K562 treated with DMSO at 1 percent for 12 hours (cell line): Measurements from ENCODE around the gene OR13D1. TPM values are rescaled to one million over a fixed set of nuclear protein-coding genes. Genes with fewer than 3 reads are reported as not detected.

Source experiments
- total RNA-seq: library from RNA; unstranded; fragments of 300-600 nt; gene quantifications from 2 replicates; pipeline ENCODE4 v1.2.3, GENCODE V29; 2022; ENCODE audit not compliant: insufficient read depth

Gene OR13D1, protein sequence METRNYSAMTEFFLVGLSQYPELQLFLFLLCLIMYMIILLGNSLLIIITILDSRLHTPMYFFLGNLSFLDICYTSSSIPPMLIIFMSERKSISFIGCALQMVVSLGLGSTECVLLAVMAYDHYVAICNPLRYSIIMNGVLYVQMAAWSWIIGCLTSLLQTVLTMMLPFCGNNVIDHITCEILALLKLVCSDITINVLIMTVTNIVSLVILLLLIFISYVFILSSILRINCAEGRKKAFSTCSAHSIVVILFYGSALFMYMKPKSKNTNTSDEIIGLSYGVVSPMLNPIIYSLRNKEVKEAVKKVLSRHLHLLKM
- not detected in 2 replicates for total RNA-seq

DNA sequence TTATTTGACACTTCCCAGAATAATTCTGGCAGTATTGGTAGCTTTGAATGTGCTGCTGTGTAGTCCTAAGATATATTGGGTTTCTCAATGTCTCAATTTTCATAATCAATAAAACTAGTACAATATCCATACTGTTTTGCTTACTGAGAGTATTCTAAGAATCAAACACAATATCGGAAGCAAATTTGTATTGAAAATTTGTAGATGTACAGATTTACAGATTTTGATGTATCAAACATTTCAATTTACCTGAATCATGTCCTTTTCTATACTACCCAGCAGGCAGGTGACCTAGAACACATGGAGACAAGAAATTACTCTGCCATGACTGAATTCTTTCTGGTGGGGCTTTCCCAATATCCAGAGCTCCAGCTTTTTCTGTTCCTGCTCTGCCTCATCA is at the start of gene OR13D1:
TSS of gene OR13D1 (plus strand) at position 301 of the 400 bp plus-strand sequence. CDS start at position 301, 0 bp downstream.

Other genes starting within 250 kb of the OR13D1 start
- not detected in 2 replicates for gene OR13F1, start 190.3 kb upstream of the OR13D1 start, total RNA-seq
- gene OR13C4, start 167.3 kb upstream of the OR13D1 start, total RNA-seq, result not detected in 2 replicates
- gene OR13C3, start 157.7 kb upstream of the OR13D1 start, total RNA-seq, result not detected in 2 replicates
- not detected in 2 replicates for gene OR13C8, start 125.3 kb upstream of the OR13D1 start, total RNA-seq
- not detected in 2 replicates for gene OR13C5, start 95.1 kb upstream of the OR13D1 start, total RNA-seq
- gene OR13C2, start 88.9 kb upstream of the OR13D1 start, total RNA-seq, result not detected in 2 replicates
- gene OR13C9, start 76.3 kb upstream of the OR13D1 start, total RNA-seq, result not detected in 2 replicates
- gene NIPSNAP3A, start 53.2 kb downstream of the OR13D1 start, total RNA-seq, result 18.5 and 32.6 TPM in 2 replicates
- gene NIPSNAP3B, start 69.6 kb downstream of the OR13D1 start, total RNA-seq, result 1.1 and 3.3 TPM in 2 replicates
- not detected in 2 replicates for gene ABCA1, start 233.6 kb downstream of the OR13D1 start, total RNA-seq